GM12875 (cell line): Measurements from ENCODE around the gene NEXN.

Experiments
- H3K4me3 ChIP-seq: one replicate; pipeline ENCODE4 v1.5.1; 2011; ENCODE audit warnings: low read depth, low read length, control low read depth
- TF ChIP-seq, protein P1 (sequence below): IDR thresholded peaks from 2 replicates; pipeline ENCODE4 v1.5.1; 2011; ENCODE audit warnings: low read depth, mild to moderate bottlenecking, control low read depth, inconsistent platforms, low read length, moderate library complexity, borderline replicate concordance; ENCODE audit not compliant: insufficient read depth

Gene NEXN

DNA sequence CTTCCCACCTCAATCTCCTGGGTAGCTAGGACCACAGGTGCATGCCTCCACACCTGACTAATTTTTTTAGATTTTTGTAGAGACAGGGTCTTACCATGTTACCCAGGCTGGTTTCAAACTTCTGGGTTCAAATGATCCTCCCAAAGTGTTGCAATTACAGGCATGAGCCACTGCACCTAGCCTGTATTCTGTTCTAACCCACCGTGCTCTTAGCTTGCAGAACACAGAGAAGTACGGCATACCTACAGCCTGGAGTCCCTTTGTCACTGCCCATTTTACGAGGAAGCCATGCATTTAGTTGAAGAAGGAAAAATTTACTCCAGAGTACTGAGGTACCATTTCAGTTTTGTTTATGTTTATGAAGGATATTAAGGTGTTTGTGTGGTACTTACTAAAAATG lies 29.7 kb upstream of the NEXN start:
- TF ChIP-seq, protein P1, sequence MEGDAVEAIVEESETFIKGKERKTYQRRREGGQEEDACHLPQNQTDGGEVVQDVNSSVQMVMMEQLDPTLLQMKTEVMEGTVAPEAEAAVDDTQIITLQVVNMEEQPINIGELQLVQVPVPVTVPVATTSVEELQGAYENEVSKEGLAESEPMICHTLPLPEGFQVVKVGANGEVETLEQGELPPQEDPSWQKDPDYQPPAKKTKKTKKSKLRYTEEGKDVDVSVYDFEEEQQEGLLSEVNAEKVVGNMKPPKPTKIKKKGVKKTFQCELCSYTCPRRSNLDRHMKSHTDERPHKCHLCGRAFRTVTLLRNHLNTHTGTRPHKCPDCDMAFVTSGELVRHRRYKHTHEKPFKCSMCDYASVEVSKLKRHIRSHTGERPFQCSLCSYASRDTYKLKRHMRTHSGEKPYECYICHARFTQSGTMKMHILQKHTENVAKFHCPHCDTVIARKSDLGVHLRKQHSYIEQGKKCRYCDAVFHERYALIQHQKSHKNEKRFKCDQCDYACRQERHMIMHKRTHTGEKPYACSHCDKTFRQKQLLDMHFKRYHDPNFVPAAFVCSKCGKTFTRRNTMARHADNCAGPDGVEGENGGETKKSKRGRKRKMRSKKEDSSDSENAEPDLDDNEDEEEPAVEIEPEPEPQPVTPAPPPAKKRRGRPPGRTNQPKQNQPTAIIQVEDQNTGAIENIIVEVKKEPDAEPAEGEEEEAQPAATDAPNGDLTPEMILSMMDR = no peak

DNA sequence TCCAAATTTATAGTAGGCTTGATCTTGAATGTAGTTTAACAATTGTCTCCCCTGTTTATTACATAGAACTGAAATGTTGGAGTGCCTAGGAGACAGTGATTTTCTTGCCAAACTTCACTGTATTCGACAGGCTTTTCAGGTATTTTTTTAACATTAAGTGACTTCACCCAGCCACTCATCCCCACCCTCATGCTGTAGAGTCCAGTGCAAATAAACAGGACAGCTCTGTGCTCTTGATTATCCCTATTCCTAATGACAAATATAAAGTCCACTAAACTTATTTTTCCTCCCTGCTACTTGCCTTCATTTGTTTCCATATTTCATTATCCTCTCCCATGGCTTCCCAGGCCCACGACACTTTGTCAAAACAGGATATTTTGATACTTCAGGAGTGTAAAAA lies 29.2 kb upstream of the NEXN start:
- TF ChIP-seq, protein P1 = no peak
- no peak overlapping the region for H3K4me3 ChIP-seq

More for the DNA sequence above, 29.7 kb upstream of the NEXN start:
- H3K4me3 ChIP-seq = no peak overlapping the region

DNA sequence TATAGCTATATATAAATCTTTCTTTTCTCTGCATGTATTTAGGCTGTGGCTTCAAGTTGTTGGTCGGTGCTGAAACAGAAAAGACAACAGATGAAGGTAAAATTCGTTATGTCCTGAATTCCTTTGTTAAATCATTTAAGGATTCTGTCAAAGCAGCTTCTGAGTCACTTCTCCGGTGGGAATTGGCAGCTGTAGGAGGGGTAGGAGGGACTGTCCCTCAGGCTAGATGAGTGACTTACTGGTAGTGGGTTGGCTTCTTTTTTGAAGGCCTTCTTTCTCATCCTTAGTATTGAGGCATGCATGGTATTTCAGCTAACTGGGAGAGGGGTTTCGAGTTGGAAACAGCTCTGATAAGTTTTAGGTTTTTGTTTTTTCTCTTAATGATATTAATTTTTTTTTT lies 22.1 kb upstream of the NEXN start:
- TF ChIP-seq, protein P1 = no peak
- no peak overlapping the region for H3K4me3 ChIP-seq

DNA sequence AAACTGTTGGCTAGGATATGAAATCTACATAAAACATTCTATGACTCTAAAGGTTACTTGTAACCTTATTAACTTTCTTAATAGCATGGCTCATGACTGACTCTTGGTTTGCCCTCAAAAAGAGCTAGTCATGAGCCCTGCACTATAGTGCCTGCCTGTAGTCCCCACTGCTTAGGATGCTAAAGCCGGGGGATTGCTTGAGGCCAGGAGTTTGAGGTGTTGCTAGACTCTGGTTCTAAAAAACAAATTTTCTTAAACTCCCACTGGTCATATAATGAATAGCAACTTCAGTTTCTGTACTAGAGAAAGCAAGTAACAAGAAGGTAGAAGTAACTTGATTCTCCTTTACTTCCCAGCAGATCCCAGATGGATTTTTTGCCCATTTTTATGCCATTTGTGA lies 15.8 kb upstream of the NEXN start:
- no peak overlapping the region for H3K4me3 ChIP-seq
- TF ChIP-seq, protein P1 = no peak

DNA sequence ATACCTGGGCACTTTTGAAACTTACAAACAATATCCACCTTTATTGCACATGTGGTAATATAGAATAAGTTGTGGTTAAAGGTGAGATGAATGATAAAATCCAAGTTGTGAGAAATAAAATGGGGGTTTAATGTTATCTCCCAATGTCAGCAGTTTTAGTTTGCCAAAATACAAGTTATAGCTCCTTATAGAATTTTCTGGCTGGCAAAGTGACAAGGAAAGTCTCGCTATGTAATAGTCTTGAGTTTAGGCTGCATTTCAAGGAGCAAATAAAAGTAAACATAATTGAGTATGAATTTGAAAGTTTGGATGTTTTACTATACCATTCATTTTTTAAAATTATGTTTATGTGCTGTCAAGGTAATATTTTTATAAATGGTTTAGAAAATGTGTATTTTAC lies 15.0 kb upstream of the NEXN start:
- H3K4me3 ChIP-seq = no peak overlapping the region
- TF ChIP-seq, protein P1 = no peak

DNA sequence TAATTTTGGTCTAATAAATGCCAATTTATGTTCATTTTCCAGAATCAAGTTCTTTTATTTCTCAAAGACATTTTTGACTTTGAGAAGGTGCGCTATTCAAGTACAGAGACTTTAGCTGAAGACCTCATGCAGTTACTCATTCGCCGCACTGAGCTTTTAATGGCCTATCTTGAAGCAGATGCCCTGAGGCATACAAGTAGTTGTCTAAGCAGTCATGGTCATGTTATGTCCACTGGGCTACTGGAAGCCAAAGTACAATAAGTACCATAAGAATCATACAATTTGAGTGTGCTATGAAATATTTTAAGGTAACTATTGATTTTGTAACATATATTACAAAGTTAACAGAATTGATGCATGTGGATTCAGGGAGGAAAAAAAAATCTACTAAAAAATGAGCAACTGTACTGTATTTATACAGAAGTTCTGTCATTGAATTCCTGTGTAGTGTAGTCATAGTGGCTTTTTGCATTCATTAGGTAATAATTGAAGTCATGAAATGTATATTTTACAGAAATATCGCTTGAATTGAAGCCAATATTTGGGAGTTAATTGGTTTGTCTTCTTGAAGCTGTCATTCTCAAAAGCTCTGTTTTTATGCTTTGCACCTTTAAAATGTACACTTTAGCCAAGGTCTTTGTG lies 13.5 kb upstream of the NEXN start:
- no peak overlapping the region for H3K4me3 ChIP-seq
- TF ChIP-seq, protein P1 = no peak

DNA sequence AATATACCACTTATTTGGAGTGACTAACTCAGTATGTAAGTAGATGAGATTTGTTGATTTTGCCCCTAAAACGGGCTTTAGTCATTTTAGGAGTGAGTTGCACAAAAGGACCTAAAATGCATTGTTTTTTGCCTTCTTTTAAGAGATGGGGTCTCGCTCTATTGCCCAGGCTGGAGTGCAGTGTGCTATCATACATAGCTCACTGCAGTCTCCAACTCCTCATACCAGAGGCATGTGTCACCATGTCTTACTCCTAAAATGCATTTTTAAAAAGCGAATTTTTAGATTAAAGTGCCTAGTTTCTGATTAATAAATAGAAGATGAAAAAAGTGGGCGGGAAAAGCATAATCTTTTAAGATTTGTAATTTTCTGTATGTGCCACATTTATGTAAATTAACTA lies 11.5 kb upstream of the NEXN start:
- TF ChIP-seq, protein P1 = no peak
- H3K4me3 ChIP-seq = no peak overlapping the region
